ENCODE measurements around the gene CDK4. TPM values are rescaled to one million over a fixed set of nuclear protein-coding genes. Genes with fewer than 3 reads are reported as not detected.

Gene CDK4
- polyA plus RNA-seq, 1 donor (not counting 4 experiments of a cell fraction or from before 2014, with no cell fraction given), result 146 TPM

GRCh38 chr12:57734591-57734990 lies 17.5 kb downstream of the CDK4 start:
- H3K27ac ChIP-seq (ENCODE audit: control insufficient read depth, insufficient read depth, low read length), result no peak overlapping the region
- no peak overlapping the region for H3K4me3 ChIP-seq (ENCODE audit: control insufficient read depth in 2 of 3, extremely low read depth in 1 of 3, insufficient read depth in 2 of 3, low read depth in 1 of 3, low read length in 3 of 3)
- H3K79me2 ChIP-seq (ENCODE audit: control insufficient read depth, insufficient read depth, low read length), result no peaks in the 10 kb centered on the region
- DNase-seq (ENCODE audit: low read depth, low spot score) (no peak), FAIRE-seq (no peak)
- TF ChIP-seq CTCF (optimal IDR thresholded peaks at IDR 0.05 in 1 of 3, IDR thresholded peaks at IDR 0.05 in 1 of 3, conservative IDR thresholded peaks at IDR 0.05 in 1 of 3; ENCODE audit: extremely low read depth in 1 of 3, insufficient read depth in 2 of 3, low read length in 3 of 3) (no peak), EZH2 (IDR thresholded peaks at IDR 0.05; ENCODE audit: low read length) (no peak)
- H2AFZ ChIP-seq (ENCODE audit: control insufficient read depth, low read length), result no peak overlapping the region
- H3K9me1 ChIP-seq (ENCODE audit: control insufficient read depth, extremely low read depth, insufficient read depth, low read length), result no peaks in the 10 kb centered on the region
- H3K9ac ChIP-seq (ENCODE audit: control insufficient read depth, extremely low read depth, insufficient read depth, low read length), result no peak overlapping the region
- no peaks in the 10 kb centered on the region for H3K36me3 ChIP-seq (ENCODE audit: control insufficient read depth in 2 of 2, extremely low read depth in 1 of 2, insufficient read depth in 2 of 2, low read length in 2 of 2)
- dilution Hi-C loops (cut with MboI; ENCODE audit: extremely low pct_ligation_motif_present, low sequenced_read_pairs), result loop anchor here (25.0 kb wide), 1 partner anchor 147 kb away; the partner anchor contains the start of gene PIP4K2C
- no peaks in the 10 kb centered on the region for H3K9me3 ChIP-seq (ENCODE audit: control insufficient read depth, low read depth, low read length)
- peaks cover 15% of the 10 kb centered on the region for H3K4me1 ChIP-seq (ENCODE audit: control insufficient read depth, extremely low read depth, insufficient read depth, low read length)
- no peak overlapping the region for H3K4me2 ChIP-seq (ENCODE audit: control insufficient read depth, extremely low read depth, insufficient read depth, low read depth, low read length)
- H4K20me1 ChIP-seq (ENCODE audit: control insufficient read depth, extremely low read depth, insufficient read depth, low read length), result no peaks in the 10 kb centered on the region
- H3K27me3 ChIP-seq (ENCODE audit: control insufficient read depth, extremely low read depth, insufficient read depth, low read length), result peaks cover 46% of the 10 kb centered on the region

GRCh38 chr12:57733928-57734327 lies 18.2 kb downstream of the CDK4 start:
- Histone ChIP-seq H3K9me3 (ENCODE audit: control insufficient read depth, low read depth, low read length) (no peaks in the 10 kb centered on the region), H3K36me3 (ENCODE audit: control insufficient read depth in 2 of 2, extremely low read depth in 1 of 2, insufficient read depth in 2 of 2, low read length in 2 of 2) (no peaks in the 10 kb centered on the region), H3K27me3 (ENCODE audit: control insufficient read depth, extremely low read depth, insufficient read depth, low read length) (peaks cover 40% of the 10 kb centered on the region), H3K4me3 (ENCODE audit: control insufficient read depth in 2 of 3, extremely low read depth in 1 of 3, insufficient read depth in 2 of 3, low read depth in 1 of 3, low read length in 3 of 3) (no peak overlapping the region), H3K79me2 (ENCODE audit: control insufficient read depth, insufficient read depth, low read length) (no peaks in the 10 kb centered on the region), H3K4me1 (ENCODE audit: control insufficient read depth, extremely low read depth, insufficient read depth, low read length) (peaks cover 15% of the 10 kb centered on the region), H3K9ac (ENCODE audit: control insufficient read depth, extremely low read depth, insufficient read depth, low read length) (no peak overlapping the region), H3K27ac (ENCODE audit: control insufficient read depth, insufficient read depth, low read length) (no peak overlapping the region), H2AFZ (ENCODE audit: control insufficient read depth, low read length) (no peak overlapping the region), H3K4me2 (ENCODE audit: control insufficient read depth, extremely low read depth, insufficient read depth, low read depth, low read length) (no peak overlapping the region), H3K9me1 (ENCODE audit: control insufficient read depth, extremely low read depth, insufficient read depth, low read length) (no peaks in the 10 kb centered on the region), H4K20me1 (ENCODE audit: control insufficient read depth, extremely low read depth, insufficient read depth, low read length) (no peaks in the 10 kb centered on the region)
- FAIRE-seq, result no peak
- TF ChIP-seq CTCF (optimal IDR thresholded peaks at IDR 0.05 in 1 of 3, IDR thresholded peaks at IDR 0.05 in 1 of 3, conservative IDR thresholded peaks at IDR 0.05 in 1 of 3; ENCODE audit: extremely low read depth in 1 of 3, insufficient read depth in 2 of 3, low read length in 3 of 3) (no peak), EZH2 (IDR thresholded peaks at IDR 0.05; ENCODE audit: low read length) (no peak)
- dilution Hi-C loops (cut with MboI; ENCODE audit: extremely low pct_ligation_motif_present, low sequenced_read_pairs), result loop anchor here (25.0 kb wide), 1 partner anchor 147 kb away; the partner anchor contains the start of gene PIP4K2C
- no peak for DNase-seq (ENCODE audit: low read depth, low spot score)
